ENCODE measurements around the gene ITGB1BP1. TPM values are rescaled to one million over a fixed set of nuclear protein-coding genes. Genes with fewer than 3 reads are reported as not detected.

The ITGB1BP1 gene
- total and polyA plus RNA-seq, 9 of the 15 experiments (the other 6 are each of a cell fraction or from before 2014, with no cell fraction given): 37.8 to 95.3 (median 50.4) TPM

GRCh38 chr2:9391961-9392720, 31.2 kb downstream of the ITGB1BP1 start:
- no TSS peak for BruUV-seq (replicated peaks)
- in situ Hi-C loops (cut with MboI): no loop called here
- Histone ChIP-seq H3K79me2 (ENCODE audit: control insufficient read depth, insufficient read depth, low read length) (no peaks in the 10 kb centered on the region), H3K4me1 (replicated peaks in 1 of 2; ENCODE audit: control insufficient read depth in 2 of 2, insufficient read depth in 2 of 2, low read length in 2 of 2) (peaks cover 2 to 13% of the 10 kb centered on the region in 2 experiments; a peak in 3 of 5 replicates), H3K4me2 (ENCODE audit: insufficient read depth, low read length) (no peak overlapping the region), H3K9me3 (replicated peaks; ENCODE audit: control insufficient read depth, insufficient read depth, low read depth, low read length) (no peaks in the 10 kb centered on the region), H3K9me1 (ENCODE audit: control insufficient read depth, insufficient read depth, low read length) (no peaks in the 10 kb centered on the region), H2AFZ (ENCODE audit: low read depth, low read length) (no peak overlapping the region), H3K27ac (ENCODE audit: extremely low read depth, low read depth, low read length) (no peak overlapping the region), H3K27me3 (ENCODE audit: control insufficient read depth in 2 of 2, insufficient read depth in 2 of 2, low read length in 2 of 2) (no peaks in the 10 kb centered on the region), H3K36me3 (ENCODE audit: control insufficient read depth, insufficient read depth, low read length) (no peaks in the 10 kb centered on the region), H4K20me1 (replicated peaks; ENCODE audit: control insufficient read depth, insufficient read depth, low read length) (no peaks in the 10 kb centered on the region), H3K4me3 (no peak overlapping the region), H3K9ac (ENCODE audit: insufficient read depth in 1 of 2, low read depth in 2 of 2, low read length in 2 of 2) (no peak overlapping the region)
- 57% methylated on average over 12 of the region's 13 CpGs for WGBS (ENCODE audit: insufficient coverage, low coverage, missing lambda C conversion rate)
- ATAC-seq (no peak), FAIRE-seq (no peak), DNase-seq (ENCODE audit: extremely low read depth in 1 of 4, low spot score in 3 of 4) (no peak)
- ChIA-PET POLR2A (interaction anchor here (0.8 kb wide), 1 partner anchor 10 kb away, joined by 4 read pairs; no protein-coding TSS in a partner anchor), CTCF (ENCODE audit: low intra/inter-chr PET ratio) (no interaction called here)
- intact Hi-C loops (cut with micrococcal nuclease): no loop called here
- no peak for TF ChIP-seq DPF2 (IDR thresholded peaks at IDR 0.05)
- TF ChIP-seq ELK1 (CRISPR knock-in tag; IDR thresholded peaks at IDR 0.05): no peak
- no peak for TF ChIP-seq ZBTB8A (IDR thresholded peaks at IDR 0.05; ENCODE audit: partially characterized antibody)
- no peak for TF ChIP-seq ELF2 (CRISPR knock-in tag; IDR thresholded peaks at IDR 0.05)
- TF ChIP-seq GABPB2 (CRISPR knock-in tag; conservative IDR thresholded peaks at IDR 0.05): no peak
